Gastrocnemius medialis (tissue), 4 donors: ENCODE measurements around the gene TTYH3.

Experiments
- POLR2A ChIP-seq, 2 donors: fragments of 450-650 bp; IDR thresholded peaks; one replicate each; pipeline ENCODE4 v1.6.1; 2017; ENCODE audit warnings: antibody characterized with exemption in 2 of 2, mild to moderate bottlenecking in 2 of 2, moderate library complexity in 2 of 2
- TF ChIP-seq, protein P1 (sequence below), 5 experiments: fragments of 450-650 bp in 3 of 5; fragments of 200-600 bp in 2 of 5; sonication (generic) in 2 of 5; IDR thresholded peaks in 4 of 5; conservative IDR thresholded peaks in 1 of 5; 1 replicate in 4 of 5; 2 replicates in 1 of 5; pipeline ENCODE4 v1.5.1; 2016 to 2019; ENCODE audit warnings: antibody characterized with exemption in 5 of 5, mild to moderate bottlenecking in 3 of 5, moderate library complexity in 3 of 5

- TF ChIP-seq, protein P1, sequence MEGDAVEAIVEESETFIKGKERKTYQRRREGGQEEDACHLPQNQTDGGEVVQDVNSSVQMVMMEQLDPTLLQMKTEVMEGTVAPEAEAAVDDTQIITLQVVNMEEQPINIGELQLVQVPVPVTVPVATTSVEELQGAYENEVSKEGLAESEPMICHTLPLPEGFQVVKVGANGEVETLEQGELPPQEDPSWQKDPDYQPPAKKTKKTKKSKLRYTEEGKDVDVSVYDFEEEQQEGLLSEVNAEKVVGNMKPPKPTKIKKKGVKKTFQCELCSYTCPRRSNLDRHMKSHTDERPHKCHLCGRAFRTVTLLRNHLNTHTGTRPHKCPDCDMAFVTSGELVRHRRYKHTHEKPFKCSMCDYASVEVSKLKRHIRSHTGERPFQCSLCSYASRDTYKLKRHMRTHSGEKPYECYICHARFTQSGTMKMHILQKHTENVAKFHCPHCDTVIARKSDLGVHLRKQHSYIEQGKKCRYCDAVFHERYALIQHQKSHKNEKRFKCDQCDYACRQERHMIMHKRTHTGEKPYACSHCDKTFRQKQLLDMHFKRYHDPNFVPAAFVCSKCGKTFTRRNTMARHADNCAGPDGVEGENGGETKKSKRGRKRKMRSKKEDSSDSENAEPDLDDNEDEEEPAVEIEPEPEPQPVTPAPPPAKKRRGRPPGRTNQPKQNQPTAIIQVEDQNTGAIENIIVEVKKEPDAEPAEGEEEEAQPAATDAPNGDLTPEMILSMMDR (IDR thresholded peaks at IDR 0.05 in 4 of 5, conservative IDR thresholded peaks at IDR 0.05 in 1 of 5): no peak
- no peak for TF ChIP-seq POLR2A (IDR thresholded peaks at IDR 0.05)
Observed at GRCh38 chr7:2689343-2689847, 57.6 kb downstream of the TTYH3 start.
